Subcutaneous abdominal adipose tissue (tissue), 5 donors: ENCODE data around the gene ITCH.
A peak's percentile ranks its signal among the peaks of the same experiment; 100 is the strongest.
"Not testable (repeated sequence)": the region's sequence is repeated elsewhere in the genome, so short reads cannot be mapped to it uniquely, and the experiment has no call there.

Experiments
- H3K27ac ChIP-seq: one replicate; pipeline ENCODE4 v1.7.0; 2013; ENCODE audit warnings: low read depth, mild to moderate bottlenecking, inconsistent platforms, low read length, moderate library complexity
- H3K27me3 ChIP-seq, 5 donors: one replicate each; pipeline ENCODE4 v1.7.0; 2013; ENCODE audit warnings: low read length in 5 of 5, inconsistent platforms in 1 of 5; ENCODE audit not compliant: control insufficient read depth in 5 of 5, insufficient read depth in 4 of 5
- H3K36me3 ChIP-seq, 5 donors: one replicate each; pipeline ENCODE4 v1.7.0; 2013; ENCODE audit warnings: low read length in 5 of 5; ENCODE audit not compliant: control insufficient read depth in 5 of 5, insufficient read depth in 5 of 5
- H3K4me1 ChIP-seq, 5 donors: one replicate each; pipeline ENCODE4 v1.7.0; 2013; ENCODE audit warnings: low read length in 5 of 5, mild to moderate bottlenecking in 3 of 5, moderate library complexity in 1 of 5; ENCODE audit not compliant: control insufficient read depth in 5 of 5, insufficient read depth in 5 of 5
- H3K4me3 ChIP-seq, 5 donors: one replicate each; pipeline ENCODE4 v1.7.0; 2013; ENCODE audit warnings: low read length in 5 of 5, low read depth in 1 of 5
- H3K9ac ChIP-seq, 5 donors: one replicate each; pipeline ENCODE4 v1.7.0; 2013; ENCODE audit warnings: low read length in 5 of 5, mild to moderate bottlenecking in 4 of 5, moderate library complexity in 3 of 5
- H3K9me3 ChIP-seq, 5 donors: one replicate each; pipeline ENCODE4 v1.7.0; 2013; ENCODE audit warnings: low read length in 5 of 5; ENCODE audit not compliant: control insufficient read depth in 5 of 5
- donor health status: healthy.
- donor health status: healthy.
- donor health status: healthy.
- donor health status: healthy.
- donor health status: healthy.

ITCH gene

GRCh38 chr20:34374209-34374760 is 11.2 kb downstream of the ITCH start:
- H3K36me3 ChIP-seq, result peaks cover 0 to 27% (median 19%) of the 10 kb centered on the region in 5 donors
- no peaks in the 10 kb centered on the region for H3K9me3 ChIP-seq
- H3K4me3 ChIP-seq, result no peak overlapping the region
- peaks cover 0 to 11% (median 0%) of the 10 kb centered on the region in 5 donors for H3K4me1 ChIP-seq
- no peaks in the 10 kb centered on the region for H3K27me3 ChIP-seq
- no peak overlapping the region for H3K27ac ChIP-seq
- H3K9ac ChIP-seq, result no peak overlapping the region

GRCh38 chr20:34375977-34376430 is 12.9 kb downstream of the ITCH start:
- no peak overlapping the region for H3K9ac ChIP-seq
- H3K27me3 ChIP-seq, result no peaks in the 10 kb centered on the region
- H3K4me1 ChIP-seq, result peaks cover 0 to 11% (median 0%) of the 10 kb centered on the region in 5 donors
- H3K27ac ChIP-seq, result no peak overlapping the region
- H3K9me3 ChIP-seq, result no peaks in the 10 kb centered on the region
- no peak overlapping the region for H3K4me3 ChIP-seq
- H3K36me3 ChIP-seq, result peaks cover 0 to 12% (median 5%) of the 10 kb centered on the region in 5 donors

GRCh38 chr20:34377072-34377847 is 14.2 kb downstream of the ITCH start:
- H3K4me3 ChIP-seq, result no peak overlapping the region
- H3K9me3 ChIP-seq, result no peaks in the 10 kb centered on the region
- H3K27ac ChIP-seq, result no peak overlapping the region
- H3K4me1 ChIP-seq, result peaks cover 0 to 11% (median 0%) of the 10 kb centered on the region in 5 donors
- no peaks in the 10 kb centered on the region for H3K27me3 ChIP-seq
- no peak overlapping the region for H3K9ac ChIP-seq
- H3K36me3 ChIP-seq, result peaks cover 0 to 4% (median 3%) of the 10 kb centered on the region in 5 donors

- Histone ChIP-seq H3K4me3 (no peak overlapping the region), H3K36me3 (no peaks in the 10 kb centered on the region), H3K27me3 (no peaks in the 10 kb centered on the region), H3K9me3 (no peaks in the 10 kb centered on the region), H3K9ac (no peak overlapping the region), H3K27ac (no peak overlapping the region), H3K4me1 (peaks cover 0 to 23% (median 16%) of the 10 kb centered on the region in 5 donors)
Measured at GRCh38 chr20:34382174-34382573, 19.1 kb downstream of the ITCH start.

- not testable (repeated sequence) for H3K27me3 ChIP-seq, H3K27ac ChIP-seq, H3K9me3 ChIP-seq, H3K36me3 ChIP-seq, H3K4me3 ChIP-seq, H3K9ac ChIP-seq
- H3K4me1 ChIP-seq, result peaks cover 0 to 23% (median 16%) of the 10 kb centered on the region in 5 donors
Measured at GRCh38 chr20:34382877-34383455, 19.9 kb downstream of the ITCH start.

GRCh38 chr20:34385464-34385863 is 22.4 kb downstream of the ITCH start:
- Histone ChIP-seq H3K4me3 (no peak overlapping the region), H3K27me3 (no peaks in the 10 kb centered on the region), H3K4me1 (peaks cover 0 to 22% (median 16%) of the 10 kb centered on the region in 5 donors), H3K9ac (peak overlapping the region in 1 of 5 donors; percentile 16), H3K9me3 (no peaks in the 10 kb centered on the region), H3K36me3 (peaks cover 0 to 5% (median 0%) of the 10 kb centered on the region in 5 donors), H3K27ac (no peak overlapping the region)

- Histone ChIP-seq H3K4me3 (no peak overlapping the region), H3K4me1 (peaks cover 0 to 23% (median 20%) of the 10 kb centered on the region in 5 donors), H3K27me3 (no peaks in the 10 kb centered on the region), H3K9ac (no peak overlapping the region), H3K9me3 (no peaks in the 10 kb centered on the region), H3K27ac (no peak overlapping the region), H3K36me3 (peaks cover 0 to 8% (median 2%) of the 10 kb centered on the region in 5 donors)
Measured at GRCh38 chr20:34388000-34388399, 24.9 kb downstream of the ITCH start.

GRCh38 chr20:34388678-34389077 is 25.6 kb downstream of the ITCH start:
- Histone ChIP-seq H3K9ac (no peak overlapping the region), H3K27ac (no peak overlapping the region), H3K4me3 (no peak overlapping the region), H3K9me3 (no peaks in the 10 kb centered on the region), H3K27me3 (no peaks in the 10 kb centered on the region), H3K36me3 (peaks cover 0 to 11% (median 7%) of the 10 kb centered on the region in 5 donors), H3K4me1 (peaks cover 0 to 23% (median 20%) of the 10 kb centered on the region in 5 donors)

- Histone ChIP-seq H3K4me1 (peaks cover 0 to 23% (median 20%) of the 10 kb centered on the region in 5 donors), H3K27me3 (no peaks in the 10 kb centered on the region), H3K9me3 (no peaks in the 10 kb centered on the region), H3K4me3 (no peak overlapping the region), H3K36me3 (peaks cover 0 to 16% (median 12%) of the 10 kb centered on the region in 5 donors), H3K9ac (no peak overlapping the region), H3K27ac (no peak overlapping the region)
Measured at GRCh38 chr20:34389206-34389953, 26.3 kb downstream of the ITCH start.
